Parathyroid adenoma (tissue), 2 donors: ENCODE results near the gene AP3D1.
"Not testable (repeated sequence)": the region's sequence is repeated elsewhere in the genome, so short reads cannot be mapped to it uniquely, and the experiment has no call there.

Experiments used
- H2AFZ ChIP-seq: fragments of 300-600 bp; sonication (generic); one replicate; pipeline ENCODE4 v1.7.0; 2017; ENCODE audit warnings: antibody characterized with exemption, mild to moderate bottlenecking
- H3K27ac ChIP-seq: fragments of 300-600 bp; sonication (generic); one replicate; pipeline ENCODE4 v1.7.0; 2017
- H3K27me3 ChIP-seq: fragments of 300-600 bp; sonication (generic); one replicate; pipeline ENCODE4 v1.7.0; 2017; ENCODE audit warnings: low read length; ENCODE audit not compliant: control insufficient read depth, insufficient read depth
- H3K36me3 ChIP-seq: fragments of 300-600 bp; sonication (generic); one replicate; pipeline ENCODE4 v1.7.0; 2017; ENCODE audit warnings: low read length; ENCODE audit not compliant: control insufficient read depth, insufficient read depth
- H3K4me1 ChIP-seq: fragments of 300-600 bp; sonication (generic); one replicate; pipeline ENCODE4 v1.7.0; 2017; ENCODE audit warnings: control low read depth
- H3K4me2 ChIP-seq: fragments of 300-600 bp; sonication (generic); one replicate; pipeline ENCODE4 v1.7.0; 2017; ENCODE audit warnings: low read length
- H3K4me3 ChIP-seq: fragments of 300-600 bp; sonication (generic); one replicate; pipeline ENCODE4 v1.7.0; 2017; ENCODE audit warnings: low read depth, low read length
- H3K79me2 ChIP-seq: fragments of 300-600 bp; sonication (generic); one replicate; pipeline ENCODE4 v1.7.0; 2017; ENCODE audit warnings: control low read depth
- H3K9ac ChIP-seq: fragments of 300-600 bp; sonication (generic); one replicate; pipeline ENCODE4 v1.7.0; 2017; ENCODE audit warnings: mild to moderate bottlenecking
- H3K9me3 ChIP-seq: fragments of 300-600 bp; sonication (generic); one replicate; pipeline ENCODE4 v1.7.0; 2017; ENCODE audit warnings: low read length; ENCODE audit not compliant: control insufficient read depth
- CTCF ChIP-seq: fragments of 300-600 bp; sonication (generic); IDR thresholded peaks from one replicate; pipeline ENCODE4 v1.7.0; 2017; ENCODE audit warnings: antibody characterized with exemption, mild to moderate bottlenecking
- donor health status: primary hyperparathyroidism.

The AP3D1 gene

GRCh38 chr19:2129486-2129885 lies 21.9 kb downstream of the AP3D1 start:
- Histone ChIP-seq H3K4me2 (no peak overlapping the region), H3K36me3 (no peaks in the 10 kb centered on the region), H3K27me3 (no peaks in the 10 kb centered on the region), H3K4me1 (no peaks in the 10 kb centered on the region), H3K9ac (no peak overlapping the region), H3K9me3 (no peaks in the 10 kb centered on the region), H3K79me2 (peaks cover 38% of the 10 kb centered on the region), H3K4me3 (no peak overlapping the region), H3K27ac (no peak overlapping the region), H2AFZ (no peak overlapping the region)
- no peak for TF ChIP-seq CTCF

- H3K79me2 ChIP-seq = peaks cover 41% of the 10 kb centered on the region
- no peaks in the 10 kb centered on the region for H3K27me3 ChIP-seq
- H2AFZ ChIP-seq = no peak overlapping the region
- H3K36me3 ChIP-seq = no peaks in the 10 kb centered on the region
- H3K4me3 ChIP-seq = no peak overlapping the region
- no peak overlapping the region for H3K9ac ChIP-seq
- no peak overlapping the region for H3K27ac ChIP-seq
- H3K9me3 ChIP-seq = no peaks in the 10 kb centered on the region
- no peaks in the 10 kb centered on the region for H3K4me1 ChIP-seq
- no peak for TF ChIP-seq CTCF
- H3K4me2 ChIP-seq = no peak overlapping the region
Observed at GRCh38 chr19:2129022-2129421, 22.3 kb downstream of the AP3D1 start.

GRCh38 chr19:2128252-2128651 lies 23.1 kb downstream of the AP3D1 start:
- H2AFZ ChIP-seq, H3K4me1 ChIP-seq, H3K4me3 ChIP-seq, H3K9me3 ChIP-seq, H3K4me2 ChIP-seq, H3K27ac ChIP-seq, H3K27me3 ChIP-seq, H3K36me3 ChIP-seq, H3K9ac ChIP-seq: not testable (repeated sequence)
- H3K79me2 ChIP-seq = peaks cover 41% of the 10 kb centered on the region

GRCh38 chr19:2127758-2128157 lies 23.6 kb downstream of the AP3D1 start:
- Histone ChIP-seq H3K4me1 (no peaks in the 10 kb centered on the region), H3K27ac (no peak overlapping the region), H3K4me3 (no peak overlapping the region), H2AFZ (no peak overlapping the region), H3K27me3 (no peaks in the 10 kb centered on the region), H3K36me3 (no peaks in the 10 kb centered on the region), H3K9me3 (no peaks in the 10 kb centered on the region), H3K79me2 (peaks cover 43% of the 10 kb centered on the region), H3K9ac (no peak overlapping the region), H3K4me2 (no peak overlapping the region)
- TF ChIP-seq CTCF = no peak

- Histone ChIP-seq H3K4me3 (no peak overlapping the region), H3K9ac (no peak overlapping the region), H2AFZ (no peak overlapping the region), H3K27me3 (no peaks in the 10 kb centered on the region), H3K4me1 (no peaks in the 10 kb centered on the region), H3K4me2 (no peak overlapping the region), H3K79me2 (peaks cover 39% of the 10 kb centered on the region), H3K9me3 (no peaks in the 10 kb centered on the region), H3K36me3 (no peaks in the 10 kb centered on the region), H3K27ac (no peak overlapping the region)
- TF ChIP-seq CTCF = no peak
Observed at GRCh38 chr19:2126879-2127518, 24.4 kb downstream of the AP3D1 start.
